ENCODE data around the gene WDR59. TPM values are rescaled to one million over a fixed set of nuclear protein-coding genes. Genes with fewer than 3 reads are reported as not detected.

WDR59 gene
- total and polyA plus RNA-seq, 9 of the 15 experiments (the other 6 are each of a cell fraction or from before 2014, with no cell fraction given): 12.7 to 126 (median 34.7) TPM

- no peak overlapping the region for H3K9ac ChIP-seq (ENCODE audit: insufficient read depth in 1 of 2, low read depth in 2 of 2, low read length in 2 of 2)
- FAIRE-seq (no peak), ATAC-seq (no peak), DNase-seq (ENCODE audit: extremely low read depth in 1 of 4, low spot score in 3 of 4) (no peak)
- H3K4me1 ChIP-seq (replicated peaks in 1 of 2; ENCODE audit: control insufficient read depth in 2 of 2, insufficient read depth in 2 of 2, low read length in 2 of 2): no peaks in the 10 kb centered on the region
- ChIA-PET CTCF (ENCODE audit: low intra/inter-chr PET ratio) (no interaction called here), POLR2A (interaction anchor here (1.4 kb wide), 1 partner anchor 11 kb away, joined by 3 read pairs; no protein-coding TSS in a partner anchor)
- H3K9me3 ChIP-seq (replicated peaks; ENCODE audit: control insufficient read depth, insufficient read depth, low read depth, low read length): no peaks in the 10 kb centered on the region
- H3K4me3 ChIP-seq: no peak overlapping the region
- WGBS (ENCODE audit: insufficient coverage, low coverage, missing lambda C conversion rate): 7% methylated on average over 3 of the region's 3 CpGs
- no peaks in the 10 kb centered on the region for H4K20me1 ChIP-seq (replicated peaks; ENCODE audit: control insufficient read depth, insufficient read depth, low read length)
- H3K9me1 ChIP-seq (ENCODE audit: control insufficient read depth, insufficient read depth, low read length): no peaks in the 10 kb centered on the region
- H2AFZ ChIP-seq (ENCODE audit: low read depth, low read length): no peak overlapping the region
- BruUV-seq (replicated peaks): no TSS peak
- intact Hi-C loops (cut with micrococcal nuclease) (no loop called here), in situ Hi-C loops (cut with MboI) (no loop called here)
- peaks cover 14 to 30% of the 10 kb centered on the region in 2 experiments; a peak in 3 of 5 replicates for H3K27me3 ChIP-seq (ENCODE audit: control insufficient read depth in 2 of 2, insufficient read depth in 2 of 2, low read length in 2 of 2)
- no peak overlapping the region for H3K4me2 ChIP-seq (ENCODE audit: insufficient read depth, low read length)
- TF ChIP-seq MNT (conservative IDR thresholded peaks at IDR 0.05) (no peak), JUN (IDR thresholded peaks at IDR 0.05; ENCODE audit: borderline replicate concordance, low read depth, low read length) (no peak), JUN (CRISPR knock-in tag; IDR thresholded peaks at IDR 0.05; ENCODE audit: borderline replicate concordance) (no peak), PHF8 (IDR thresholded peaks at IDR 0.05; ENCODE audit: borderline replicate concordance, low read length) (no peak), HCFC1 (IDR thresholded peaks at IDR 0.05; ENCODE audit: low read depth, low read length) (no peak), ZNF785 (CRISPR knock-in tag; IDR thresholded peaks at IDR 0.05) (no peak), ZNF561 (CRISPR knock-in tag; conservative IDR thresholded peaks at IDR 0.05) (no peak), CBFA2T2 (conservative IDR thresholded peaks at IDR 0.05) (no peak)
- H3K79me2 ChIP-seq (ENCODE audit: control insufficient read depth, insufficient read depth, low read length): no peaks in the 10 kb centered on the region
- no peaks in the 10 kb centered on the region for H3K36me3 ChIP-seq (ENCODE audit: control insufficient read depth, insufficient read depth, low read length)
- H3K27ac ChIP-seq (ENCODE audit: extremely low read depth, low read depth, low read length): no peak overlapping the region
Observed at GRCh38 chr16:74825016-74825415, 159.9 kb downstream of the WDR59 start.

Other genes starting within 250 kb of the WDR59 start
- gene FA2H, start 210.3 kb downstream of the WDR59 start, total RNA-seq (2014; rRNA removed): not detected in 2 replicates
- gene FA2H, start 210.3 kb downstream of the WDR59 start, total RNA-seq (2014; rRNA removed; fragmentation: Illumina TruSeq; extraction: Trizol): not detected in 2 replicates
- not detected in 2 replicates for gene FA2H, start 210.3 kb downstream of the WDR59 start, total RNA-seq (2015; rRNA removed; fragmentation: Illumina TruSeq; extraction: Trizol)
- not detected in 2 replicates for gene FA2H, start 210.3 kb downstream of the WDR59 start, total RNA-seq (2021)
- gene FA2H, start 210.3 kb downstream of the WDR59 start, polyA plus RNA-seq (2011; rRNA removed): not detected in 2 replicates
- gene FA2H, start 210.3 kb downstream of the WDR59 start, polyA plus RNA-seq (2014; fragmentation: Illumina TruSeq; extraction: Trizol): not detected in 2 replicates
- not detected for gene FA2H, start 210.3 kb downstream of the WDR59 start, polyA plus RNA-seq (2014; fragmentation: Nextera tagmentation; extraction: Ambion mirVana)
- not detected in 2 replicates for gene FA2H, start 210.3 kb downstream of the WDR59 start, polyA plus RNA-seq (2014; rRNA removed)
- 30.4 and 32.4 TPM in 2 replicates for gene ZNRF1, start 13.9 kb upstream of the WDR59 start, total RNA-seq (2014; rRNA removed)
- 10.6 and 15.5 TPM in 2 replicates for gene ZNRF1, start 13.9 kb upstream of the WDR59 start, total RNA-seq (2014; rRNA removed; fragmentation: Illumina TruSeq; extraction: Trizol)
- gene ZNRF1, start 13.9 kb upstream of the WDR59 start, total RNA-seq (2015; rRNA removed; fragmentation: Illumina TruSeq; extraction: Trizol): 17.2 and 18.8 TPM in 2 replicates
- 35.3 and 37.7 TPM in 2 replicates for gene ZNRF1, start 13.9 kb upstream of the WDR59 start, total RNA-seq (2021)
- 19.1 and 25.1 TPM in 2 replicates for gene ZNRF1, start 13.9 kb upstream of the WDR59 start, polyA plus RNA-seq (2011; rRNA removed)
- 20.1 and 21.0 TPM in 2 replicates for gene ZNRF1, start 13.9 kb upstream of the WDR59 start, polyA plus RNA-seq (2014; fragmentation: Illumina TruSeq; extraction: Trizol)
- 10 to 100 TPM in 1 of 2 experiments, 1 to 10 TPM in 1; 9.5 to 20.0 TPM for gene ZNRF1, start 13.9 kb upstream of the WDR59 start, polyA plus RNA-seq (2014; fragmentation: Nextera tagmentation; extraction: Ambion mirVana)
- 21.8 and 23.9 TPM in 2 replicates for gene ZNRF1, start 13.9 kb upstream of the WDR59 start, polyA plus RNA-seq (2014; rRNA removed)
- gene LDHD, start 131.7 kb upstream of the WDR59 start, total RNA-seq (2014; rRNA removed): 0.33 and 0.73 TPM in 2 replicates
- not detected in 2 replicates for gene LDHD, start 131.7 kb upstream of the WDR59 start, total RNA-seq (2014; rRNA removed; fragmentation: Illumina TruSeq; extraction: Trizol)
- 0.19 and 0.40 TPM in 2 replicates for gene LDHD, start 131.7 kb upstream of the WDR59 start, total RNA-seq (2015; rRNA removed; fragmentation: Illumina TruSeq; extraction: Trizol)
- gene LDHD, start 131.7 kb upstream of the WDR59 start, total RNA-seq (2021): 0.69 and 0.83 TPM in 2 replicates
- gene LDHD, start 131.7 kb upstream of the WDR59 start, polyA plus RNA-seq (2011; rRNA removed): 0.08 and 0.33 TPM in 2 replicates
- gene LDHD, start 131.7 kb upstream of the WDR59 start, polyA plus RNA-seq (2014; fragmentation: Illumina TruSeq; extraction: Trizol): 0.19 and 0.25 TPM in 2 replicates
- gene LDHD, start 131.7 kb upstream of the WDR59 start, polyA plus RNA-seq (2014; fragmentation: Nextera tagmentation; extraction: Ambion mirVana): not detected
- 0.39 and 0.86 TPM in 2 replicates for gene LDHD, start 131.7 kb upstream of the WDR59 start, polyA plus RNA-seq (2014; rRNA removed)
- 9.3 and 10.4 TPM in 2 replicates for gene ZFP1, start 163.4 kb upstream of the WDR59 start, total RNA-seq (2014; rRNA removed)
- 14.7 and 16.1 TPM in 2 replicates for gene ZFP1, start 163.4 kb upstream of the WDR59 start, total RNA-seq (2014; rRNA removed; fragmentation: Illumina TruSeq; extraction: Trizol)
- gene ZFP1, start 163.4 kb upstream of the WDR59 start, total RNA-seq (2015; rRNA removed; fragmentation: Illumina TruSeq; extraction: Trizol): 13.7 and 14.0 TPM in 2 replicates
- 10.8 and 14.7 TPM in 2 replicates for gene ZFP1, start 163.4 kb upstream of the WDR59 start, total RNA-seq (2021)
- gene ZFP1, start 163.4 kb upstream of the WDR59 start, polyA plus RNA-seq (2011; rRNA removed): 10.8 and 13.3 TPM in 2 replicates
- 11.4 and 11.6 TPM in 2 replicates for gene ZFP1, start 163.4 kb upstream of the WDR59 start, polyA plus RNA-seq (2014; fragmentation: Illumina TruSeq; extraction: Trizol)
- gene ZFP1, start 163.4 kb upstream of the WDR59 start, polyA plus RNA-seq (2014; fragmentation: Nextera tagmentation; extraction: Ambion mirVana): 1 to 10 TPM; 2.6 to 4.1 TPM
- gene ZFP1, start 163.4 kb upstream of the WDR59 start, polyA plus RNA-seq (2014; rRNA removed): 5.2 and 6.5 TPM in 2 replicates
- gene CTRB2, start 222.0 kb upstream of the WDR59 start, total RNA-seq (2014; rRNA removed): not detected in 2 replicates
- not detected in 2 replicates for gene CTRB2, start 222.0 kb upstream of the WDR59 start, total RNA-seq (2014; rRNA removed; fragmentation: Illumina TruSeq; extraction: Trizol)
- not detected in 2 replicates for gene CTRB2, start 222.0 kb upstream of the WDR59 start, total RNA-seq (2015; rRNA removed; fragmentation: Illumina TruSeq; extraction: Trizol)
- gene CTRB2, start 222.0 kb upstream of the WDR59 start, total RNA-seq (2021): 5.1 and 7.3 TPM in 2 replicates
- not detected in 2 replicates for gene CTRB2, start 222.0 kb upstream of the WDR59 start, polyA plus RNA-seq (2011; rRNA removed)
- gene CTRB2, start 222.0 kb upstream of the WDR59 start, polyA plus RNA-seq (2014; fragmentation: Illumina TruSeq; extraction: Trizol): not detected in 2 replicates
- not detected for gene CTRB2, start 222.0 kb upstream of the WDR59 start, polyA plus RNA-seq (2014; fragmentation: Nextera tagmentation; extraction: Ambion mirVana)
- gene CTRB2, start 222.0 kb upstream of the WDR59 start, polyA plus RNA-seq (2014; rRNA removed): not detected in 2 replicates
- gene CTRB1, start 233.9 kb upstream of the WDR59 start, total RNA-seq (2014; rRNA removed): not detected in 2 replicates
- not detected in 2 replicates for gene CTRB1, start 233.9 kb upstream of the WDR59 start, total RNA-seq (2014; rRNA removed; fragmentation: Illumina TruSeq; extraction: Trizol)
- gene CTRB1, start 233.9 kb upstream of the WDR59 start, total RNA-seq (2015; rRNA removed; fragmentation: Illumina TruSeq; extraction: Trizol): not detected in 2 replicates
- gene CTRB1, start 233.9 kb upstream of the WDR59 start, total RNA-seq (2021): 2.3 and 5.3 TPM in 2 replicates
- gene CTRB1, start 233.9 kb upstream of the WDR59 start, polyA plus RNA-seq (2011; rRNA removed): not detected in 2 replicates
- gene CTRB1, start 233.9 kb upstream of the WDR59 start, polyA plus RNA-seq (2014; fragmentation: Illumina TruSeq; extraction: Trizol): not detected in 2 replicates
- gene CTRB1, start 233.9 kb upstream of the WDR59 start, polyA plus RNA-seq (2014; fragmentation: Nextera tagmentation; extraction: Ambion mirVana): not detected
- gene CTRB1, start 233.9 kb upstream of the WDR59 start, polyA plus RNA-seq (2014; rRNA removed): not detected in 2 replicates